Nucleus accumbens (tissue), 56 donors: Measurements from ENCODE around the gene CGB5.

Experiments
- DNase-seq, 56 donors: peaks; one replicate each; lab custom pipeline; 2025; lab: John Stamatoyannopoulos, UW

Gene CGB5

DNA sequence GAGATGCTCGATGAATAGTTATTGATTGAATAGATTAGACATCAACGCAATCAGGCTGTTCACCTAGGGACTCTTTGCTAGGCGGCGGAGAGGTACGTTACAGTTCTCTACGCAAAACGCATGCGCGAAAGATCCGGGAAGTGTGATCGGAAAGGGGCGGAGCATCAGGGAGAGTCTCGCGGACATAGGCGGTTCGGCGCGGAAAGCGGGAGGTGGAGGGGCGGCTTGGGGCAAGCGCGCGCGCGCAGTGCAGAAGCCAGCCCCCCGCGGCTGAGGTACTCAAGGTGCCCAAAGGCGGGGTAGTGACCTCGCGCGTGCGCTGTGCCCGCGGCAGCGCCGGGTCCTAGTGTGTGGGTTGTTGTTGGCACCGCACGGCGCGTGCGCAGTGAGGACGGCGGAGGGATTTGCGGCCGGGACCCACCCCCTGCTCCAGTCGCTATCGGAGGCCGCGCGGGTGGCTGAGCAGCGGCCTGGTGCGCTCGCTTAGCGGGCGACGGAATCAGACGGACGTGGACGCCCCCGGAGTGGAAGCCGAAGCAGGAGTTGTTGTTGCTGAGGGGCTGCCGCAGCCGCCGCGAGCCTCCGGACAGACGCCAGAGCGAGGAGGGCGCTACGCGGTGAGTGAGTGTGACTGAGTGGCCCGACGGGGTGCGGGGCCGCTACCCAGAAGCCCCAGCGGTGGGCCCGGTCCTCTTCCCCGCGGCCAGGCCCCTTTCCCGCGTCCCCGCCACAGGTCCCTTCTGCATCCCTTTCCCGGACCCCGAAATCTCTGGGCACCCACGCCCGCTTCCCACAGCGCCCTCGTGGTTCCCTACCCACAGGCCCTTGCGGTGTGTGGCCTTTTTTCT lies 41.6 kb downstream of the CGB5 start, which contains the start of gene SNRNP70:
Gene SNRNP70 (plus strand): TSS at position 432 of the 848 bp plus-strand sequence. CDS start 964 bp downstream, outside the sequence.
- DNase-seq, result peak; percentile 67 to 100 (median 97)

DNA sequence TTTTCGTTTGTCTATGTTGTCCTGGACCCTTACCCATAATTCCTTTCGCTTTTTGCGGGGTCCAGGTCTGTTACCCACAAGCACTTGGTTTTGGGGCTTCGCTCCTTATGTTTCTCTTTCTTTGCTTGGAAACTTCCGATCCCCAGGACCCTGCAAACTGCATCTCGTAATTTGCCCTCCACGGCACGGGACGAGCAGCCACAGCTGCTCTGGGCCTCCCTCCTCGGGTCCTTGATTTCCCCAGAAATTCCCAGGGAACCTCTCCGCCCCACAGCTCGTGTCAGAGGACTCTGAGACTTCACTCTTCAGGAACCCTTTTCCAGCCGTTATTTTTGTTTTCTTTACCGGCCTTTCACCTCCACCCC lies 42.2 kb downstream of the CGB5 start:
- DNase-seq, result no peak

DNA sequence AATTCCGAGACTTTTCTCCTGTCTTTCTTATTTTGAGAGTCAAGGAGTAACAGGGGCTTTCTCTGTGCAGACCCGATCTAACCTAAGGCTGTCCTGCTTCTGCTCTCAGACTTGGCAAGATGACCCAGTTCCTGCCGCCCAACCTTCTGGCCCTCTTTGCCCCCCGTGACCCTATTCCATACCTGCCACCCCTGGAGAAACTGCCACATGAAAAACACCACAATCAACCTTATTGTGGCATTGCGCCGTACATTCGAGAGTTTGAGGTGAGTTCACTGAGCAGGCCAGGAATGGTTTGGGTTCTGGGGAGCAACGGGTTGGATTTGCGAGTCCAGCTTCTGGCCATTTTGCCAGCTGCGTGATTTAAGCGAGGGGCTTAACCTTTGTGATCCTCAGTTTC lies 42.6 kb downstream of the CGB5 start:
- no peak for DNase-seq

DNA sequence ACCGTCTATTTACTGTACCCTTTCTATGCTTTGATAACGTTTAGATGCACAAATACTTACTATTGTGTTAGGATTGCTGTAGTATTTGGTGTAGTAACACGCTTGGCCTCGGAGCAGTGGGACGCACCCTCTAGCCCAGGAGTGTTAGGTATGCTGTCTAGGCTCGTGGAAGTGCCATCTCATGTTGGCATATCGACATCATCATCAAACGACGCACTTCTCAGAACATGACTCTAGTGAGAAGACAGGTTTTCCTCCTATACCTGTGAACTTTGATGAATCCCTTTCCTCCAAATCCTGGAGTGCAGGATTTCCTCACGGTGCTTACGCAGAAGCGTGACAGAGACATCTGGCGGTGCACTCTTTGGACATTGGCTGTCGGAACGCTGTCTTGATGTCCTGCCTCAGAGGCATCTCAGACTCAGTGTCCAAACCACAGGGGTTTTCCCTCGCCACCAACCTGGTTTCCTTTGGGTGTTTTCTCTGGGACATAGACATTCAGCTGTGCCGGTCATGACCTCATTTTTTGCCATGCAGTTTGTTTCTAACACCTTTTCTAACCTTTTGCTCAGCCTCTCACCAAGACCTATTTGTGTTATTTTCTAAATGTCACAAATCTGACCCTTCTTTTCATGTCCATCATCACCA lies 47.9 kb downstream of the CGB5 start:
- DNase-seq, result no peak

DNA sequence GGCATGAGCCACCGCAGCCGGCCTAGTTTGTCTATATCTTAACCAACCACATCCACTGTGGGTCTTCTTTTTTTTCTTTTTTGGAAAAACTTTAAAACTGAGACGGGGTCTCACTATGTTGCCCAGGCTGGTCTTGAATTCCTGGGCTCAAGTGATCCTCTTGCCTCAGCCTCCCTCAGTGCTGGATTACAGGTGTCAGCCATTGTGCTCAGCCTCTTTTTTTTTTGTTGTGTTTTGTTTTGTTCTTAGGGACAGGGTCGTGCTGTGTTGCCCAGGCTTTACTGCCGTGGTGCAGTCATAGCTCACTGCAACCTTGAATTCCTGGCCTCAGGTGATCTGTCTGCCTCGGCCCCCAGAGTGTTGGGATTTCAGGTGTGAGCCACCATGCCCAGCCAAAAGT lies 49.0 kb downstream of the CGB5 start:
- no peak for DNase-seq
